Measurements from ENCODE around the gene GALNT18.

Gene GALNT18

DNA sequence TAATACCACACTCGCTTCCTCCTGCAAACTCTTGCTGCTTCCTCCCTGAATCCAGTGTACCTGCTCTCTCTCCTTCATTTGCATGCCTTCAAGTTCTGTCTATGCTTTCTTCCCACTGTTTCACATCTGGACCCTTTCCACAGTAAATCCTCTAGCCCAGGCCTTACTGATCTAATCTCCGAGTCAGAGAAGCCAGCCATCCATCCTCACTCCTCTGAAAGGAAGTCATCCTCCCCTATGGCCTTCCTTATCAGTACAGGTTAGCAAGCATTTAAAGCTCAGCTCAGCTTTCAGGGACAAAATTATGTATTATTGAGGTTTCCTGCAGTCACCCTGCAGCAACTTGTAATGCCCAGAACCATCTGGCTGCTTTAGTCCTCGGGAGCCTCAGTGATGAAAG is 116.1 kb downstream of the GALNT18 start:
- H3K4me1 ChIP-seq: peaks cover 7% of the 10 kb centered on the region; the same call in 1 of the 2 replicates

GRCh38 chr11:11505190-11505589 is 116.6 kb downstream of the GALNT18 start:
- Histone ChIP-seq H3K4me1 (peaks cover 7% of the 10 kb centered on the region; the same call in 1 of the 2 replicates), H3K27me3 (no peaks in the 10 kb centered on the region), H3K9me3 (no peaks in the 10 kb centered on the region), H3K4me3 (ENCODE audit: low read depth, low read length) (no peak overlapping the region), H3K36me3 (no peaks in the 10 kb centered on the region)
- no peak for DNase-seq
- no peak for TF ChIP-seq CTCF (IDR thresholded peaks at IDR 0.05; ENCODE audit: low read depth, low read length)

More for the DNA sequence above, 116.1 kb downstream of the GALNT18 start:
- Histone ChIP-seq H3K4me3 (ENCODE audit: low read depth, low read length) (no peak overlapping the region), H3K27me3 (no peaks in the 10 kb centered on the region), H3K9me3 (no peaks in the 10 kb centered on the region), H3K36me3 (no peaks in the 10 kb centered on the region)
- no peak for TF ChIP-seq CTCF (IDR thresholded peaks at IDR 0.05; ENCODE audit: low read depth, low read length)
- DNase-seq: no peak

DNA sequence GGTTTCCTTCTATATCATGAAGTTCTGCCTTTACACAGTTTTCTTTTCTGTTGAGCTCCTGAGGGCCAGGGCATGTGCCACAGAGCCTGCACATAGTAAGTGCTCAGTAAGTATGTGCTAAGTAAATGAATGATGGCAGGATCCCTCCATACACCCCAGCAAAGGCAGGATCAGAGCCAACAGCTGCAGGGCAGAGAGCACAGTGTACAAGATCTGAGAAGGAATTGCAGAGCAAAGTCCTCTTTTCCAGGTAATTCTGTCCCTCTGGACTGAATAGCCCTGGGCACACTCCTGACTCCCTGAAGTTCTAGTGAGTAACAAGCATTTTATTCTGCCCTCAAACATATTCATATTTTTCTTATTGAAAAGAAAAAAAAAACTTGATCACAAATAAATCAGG is 117.7 kb downstream of the GALNT18 start:
- DNase-seq: no peak
- peaks cover 7% of the 10 kb centered on the region; the same call in 1 of the 2 replicates for H3K4me1 ChIP-seq
- H3K9me3 ChIP-seq: no peaks in the 10 kb centered on the region
- no peak for TF ChIP-seq CTCF (IDR thresholded peaks at IDR 0.05; ENCODE audit: low read depth, low read length)
- H3K4me3 ChIP-seq (ENCODE audit: low read depth, low read length): no peak overlapping the region
- H3K27me3 ChIP-seq: no peaks in the 10 kb centered on the region
- H3K36me3 ChIP-seq: no peaks in the 10 kb centered on the region

GRCh38 chr11:11502263-11502861 is 119.4 kb downstream of the GALNT18 start:
- H3K4me1 ChIP-seq: peaks cover 7% of the 10 kb centered on the region; the same call in 1 of the 2 replicates
- no peak overlapping the region for H3K4me3 ChIP-seq (ENCODE audit: low read depth, low read length)
- no peak for TF ChIP-seq CTCF (IDR thresholded peaks at IDR 0.05; ENCODE audit: low read depth, low read length)
- H3K36me3 ChIP-seq: no peaks in the 10 kb centered on the region
- DNase-seq: no peak
- no peaks in the 10 kb centered on the region for H3K27me3 ChIP-seq
- no peaks in the 10 kb centered on the region for H3K9me3 ChIP-seq

DNA sequence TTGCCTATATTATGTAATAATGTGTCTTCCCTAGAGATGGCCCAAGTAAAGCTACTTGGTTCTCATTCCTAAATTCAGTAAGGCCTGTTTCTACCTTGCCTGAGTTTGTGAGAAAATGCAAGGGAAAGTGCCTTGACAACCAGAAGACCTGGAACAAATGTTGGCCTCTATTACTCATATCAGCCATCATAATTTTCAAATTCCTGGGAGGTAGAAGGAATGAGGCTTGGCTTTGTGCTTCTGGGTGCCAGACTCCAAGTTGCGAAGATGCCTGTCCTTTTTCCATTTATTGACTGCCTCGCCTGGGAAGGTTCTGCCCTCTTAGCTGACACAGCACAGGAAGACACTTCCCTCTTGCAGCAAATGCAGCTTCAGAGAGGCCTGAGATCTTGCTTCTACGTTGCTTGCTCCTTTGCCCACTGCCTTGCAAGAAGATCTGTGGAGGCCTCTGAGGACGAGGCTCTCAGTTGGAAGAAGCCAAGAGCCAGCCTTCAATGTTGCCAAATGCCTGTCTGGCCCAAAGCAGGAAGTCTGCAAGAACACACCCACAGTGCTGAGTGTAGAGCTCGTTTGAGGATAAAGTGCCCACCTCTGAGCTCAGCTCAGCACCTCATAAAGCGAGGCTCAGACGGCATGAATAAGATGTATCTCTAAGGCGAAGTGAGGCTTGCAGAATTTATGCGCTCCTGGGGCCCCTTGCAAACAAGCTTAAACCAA is 120.1 kb downstream of the GALNT18 start:
- no peak for DNase-seq
- Histone ChIP-seq H3K27me3 (no peaks in the 10 kb centered on the region), H3K36me3 (no peaks in the 10 kb centered on the region), H3K9me3 (no peaks in the 10 kb centered on the region), H3K4me3 (ENCODE audit: low read depth, low read length) (no peak overlapping the region), H3K4me1 (peaks cover 7% of the 10 kb centered on the region; the same call in 1 of the 2 replicates)
- no peak for TF ChIP-seq CTCF (IDR thresholded peaks at IDR 0.05; ENCODE audit: low read depth, low read length)
